Panc1 (cell line): ENCODE results near the gene RRP12. TPM values are rescaled to one million over a fixed set of nuclear protein-coding genes. Genes with fewer than 3 reads are reported as not detected.
A peak's percentile ranks its signal among the peaks of the same experiment; 100 is the strongest.

Experiments used
- ATAC-seq: fragments of 200-7000 bp; cut with Tn5 transposase; 2 replicates; pipeline ENCODE4 v1.9.1; 2020; ENCODE audit warnings: mild to moderate bottlenecking, moderate library complexity
- BruUV-seq: library from RNA; stranded (reverse); fragments of 400-500 nt; replicated peaks from 2 replicates; lab custom pipeline; 2021; lab: Mats Ljungman, UMichigan
- CTCF ChIA-PET: fragments of 300-600 bp; sonication (Branson Sonifier 250); formaldehyde crosslinking; loops from one replicate; lab custom pipeline; 2022; ENCODE audit warnings: antibody characterized with exemption; lab: Charles Lee
- POLR2A ChIA-PET: fragments of 300-600 bp; sonication (Branson Sonifier 250); formaldehyde crosslinking; loops from one replicate; lab custom pipeline; 2022; ENCODE audit warnings: antibody characterized with exemption; lab: Charles Lee
- DNase-seq: peaks from one replicate; pipeline ENCODE4 v3.0.0-alpha.2; 2010; ENCODE audit warnings: low read depth, low spot score
- H3K27ac ChIP-seq: 2 replicates; pipeline ENCODE4 v1.5.1; 2011; ENCODE audit warnings: mild to moderate bottlenecking, low read length, inconsistent platforms
- H3K27me3 ChIP-seq: fragments of 200-500 bp; sonication (Bioruptor generic); 2 replicates; pipeline ENCODE4 v1.6.0; 2014; ENCODE audit warnings: low read length, inconsistent platforms; ENCODE audit not compliant: control insufficient read depth, insufficient read depth
- H3K36me3 ChIP-seq: fragments of 200-500 bp; sonication (Bioruptor generic); 2 replicates; pipeline ENCODE4 v1.5.1; 2014; ENCODE audit warnings: inconsistent platforms, mild to moderate bottlenecking, low read length, moderate library complexity; ENCODE audit not compliant: control insufficient read depth, insufficient read depth
- H3K4me1 ChIP-seq: 2 replicates; pipeline ENCODE4 v1.5.1; 2011; ENCODE audit warnings: inconsistent platforms, mild to moderate bottlenecking, low read length, moderate library complexity; ENCODE audit not compliant: control insufficient read depth, insufficient read depth
- H3K4me3 ChIP-seq, 2 experiments: 2 replicates each; pipeline ENCODE4 v1.5.1; 2011 to 2012; ENCODE audit warnings: low read depth in 2 of 2, low read length in 2 of 2, mild to moderate bottlenecking in 2 of 2, inconsistent platforms in 1 of 2, moderate library complexity in 1 of 2
- H3K9me3 ChIP-seq: fragments of 200-500 bp; sonication (Bioruptor generic); 2 replicates; pipeline ENCODE4 v1.5.1; 2014; ENCODE audit warnings: low read depth, mild to moderate bottlenecking, inconsistent platforms, low read length, moderate library complexity; ENCODE audit not compliant: control insufficient read depth, insufficient read depth
- SIN3A ChIP-seq: IDR thresholded peaks from 2 replicates; pipeline ENCODE4 v1.6.1; 2012; ENCODE audit warnings: low read depth, mild to moderate bottlenecking, low read length, moderate library complexity, borderline replicate concordance; ENCODE audit not compliant: insufficient read depth
- TCF7L2 ChIP-seq: IDR thresholded peaks from 2 replicates; pipeline ENCODE4 v1.6.1; 2011; ENCODE audit warnings: mild to moderate bottlenecking, low read depth, low read length, inconsistent platforms
- in situ Hi-C: cut with HindIII; loops from 2 replicates; pipeline ENCODE4 v1.10.0; 2016; ENCODE audit warnings: low sequenced_read_pairs, low pct_unique_long_range_greater_than_20kb
- intact Hi-C: fragments of 100-400 bp; cut with micrococcal nuclease; formaldehyde crosslinking; loops from one replicate; pipeline ENCODE4 v1.10.0; 2022; ENCODE audit not compliant: unreplicated experiment
- total RNA-seq: library from RNA; stranded (reverse); gene quantifications from one replicate; pipeline ENCODE4 v1.2.1, GENCODE V29; 2021; ENCODE audit not compliant: unreplicated experiment
- TF ChIP-seq, protein P1 (sequence below): fragments of 450-650 bp; IDR thresholded peaks from 2 replicates; pipeline ENCODE4 v1.5.1; 2017; ENCODE audit warnings: mild to moderate bottlenecking
- TF ChIP-seq, protein P2 (sequence below), 2 experiments: IDR thresholded peaks; 2 replicates each; pipeline ENCODE4 v1.6.1; 2011 to 2012; ENCODE audit warnings: low read depth in 2 of 2, control low read depth in 1 of 2, low read length in 1 of 2, mild to moderate bottlenecking in 1 of 2, moderate library complexity in 1 of 2; ENCODE audit not compliant: insufficient read depth in 1 of 2

The RRP12 gene
- total RNA-seq, 1 experiment from 2014 or later, result 94.9 TPM

DNA sequence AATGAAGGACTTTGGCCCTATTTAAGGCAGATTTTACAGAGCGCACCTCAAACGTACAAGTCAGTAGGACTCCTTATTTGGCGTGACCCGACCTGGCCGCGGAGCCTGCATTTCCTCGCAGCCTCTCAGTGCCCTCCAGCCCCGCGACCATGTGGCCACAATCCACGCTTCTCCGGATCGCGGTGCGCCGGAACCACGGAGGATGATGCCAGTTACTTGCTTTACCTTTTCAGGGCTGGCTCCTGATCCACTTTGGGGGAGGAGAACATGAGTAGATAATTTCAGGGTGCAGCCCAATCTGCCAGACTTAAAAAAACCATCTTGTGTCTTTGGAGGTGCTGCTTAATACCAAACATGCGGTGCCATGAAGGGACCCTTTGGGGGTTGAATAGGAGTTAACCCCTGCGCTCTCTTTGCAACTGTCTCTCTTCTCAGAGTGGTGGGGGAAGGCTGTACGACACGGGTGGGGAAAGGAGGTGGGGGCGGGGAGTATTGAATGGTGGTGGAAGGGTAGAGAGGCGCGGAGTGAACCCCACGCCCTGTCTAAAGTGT is 80.6 kb downstream of the RRP12 start:
- Histone ChIP-seq H3K27ac (peak overlapping the region; percentile 54), H3K4me1 (peaks cover 35% of the 10 kb centered on the region), H3K4me3 (peak overlapping the region; percentile 47 to 56), H3K36me3 (no peaks in the 10 kb centered on the region), H3K9me3 (no peaks in the 10 kb centered on the region), H3K27me3 (no peaks in the 10 kb centered on the region)
- intact Hi-C loops, result no loop called here
- CTCF ChIA-PET, result interaction anchor here (0.6 kb wide), 1 partner anchor 42 kb away, joined by 6 read pairs; no protein-coding TSS in a partner anchor
- TF ChIP-seq, protein P1, sequence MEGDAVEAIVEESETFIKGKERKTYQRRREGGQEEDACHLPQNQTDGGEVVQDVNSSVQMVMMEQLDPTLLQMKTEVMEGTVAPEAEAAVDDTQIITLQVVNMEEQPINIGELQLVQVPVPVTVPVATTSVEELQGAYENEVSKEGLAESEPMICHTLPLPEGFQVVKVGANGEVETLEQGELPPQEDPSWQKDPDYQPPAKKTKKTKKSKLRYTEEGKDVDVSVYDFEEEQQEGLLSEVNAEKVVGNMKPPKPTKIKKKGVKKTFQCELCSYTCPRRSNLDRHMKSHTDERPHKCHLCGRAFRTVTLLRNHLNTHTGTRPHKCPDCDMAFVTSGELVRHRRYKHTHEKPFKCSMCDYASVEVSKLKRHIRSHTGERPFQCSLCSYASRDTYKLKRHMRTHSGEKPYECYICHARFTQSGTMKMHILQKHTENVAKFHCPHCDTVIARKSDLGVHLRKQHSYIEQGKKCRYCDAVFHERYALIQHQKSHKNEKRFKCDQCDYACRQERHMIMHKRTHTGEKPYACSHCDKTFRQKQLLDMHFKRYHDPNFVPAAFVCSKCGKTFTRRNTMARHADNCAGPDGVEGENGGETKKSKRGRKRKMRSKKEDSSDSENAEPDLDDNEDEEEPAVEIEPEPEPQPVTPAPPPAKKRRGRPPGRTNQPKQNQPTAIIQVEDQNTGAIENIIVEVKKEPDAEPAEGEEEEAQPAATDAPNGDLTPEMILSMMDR, result no peak
- TF ChIP-seq SIN3A, result no peak
- TF ChIP-seq, protein P2, sequence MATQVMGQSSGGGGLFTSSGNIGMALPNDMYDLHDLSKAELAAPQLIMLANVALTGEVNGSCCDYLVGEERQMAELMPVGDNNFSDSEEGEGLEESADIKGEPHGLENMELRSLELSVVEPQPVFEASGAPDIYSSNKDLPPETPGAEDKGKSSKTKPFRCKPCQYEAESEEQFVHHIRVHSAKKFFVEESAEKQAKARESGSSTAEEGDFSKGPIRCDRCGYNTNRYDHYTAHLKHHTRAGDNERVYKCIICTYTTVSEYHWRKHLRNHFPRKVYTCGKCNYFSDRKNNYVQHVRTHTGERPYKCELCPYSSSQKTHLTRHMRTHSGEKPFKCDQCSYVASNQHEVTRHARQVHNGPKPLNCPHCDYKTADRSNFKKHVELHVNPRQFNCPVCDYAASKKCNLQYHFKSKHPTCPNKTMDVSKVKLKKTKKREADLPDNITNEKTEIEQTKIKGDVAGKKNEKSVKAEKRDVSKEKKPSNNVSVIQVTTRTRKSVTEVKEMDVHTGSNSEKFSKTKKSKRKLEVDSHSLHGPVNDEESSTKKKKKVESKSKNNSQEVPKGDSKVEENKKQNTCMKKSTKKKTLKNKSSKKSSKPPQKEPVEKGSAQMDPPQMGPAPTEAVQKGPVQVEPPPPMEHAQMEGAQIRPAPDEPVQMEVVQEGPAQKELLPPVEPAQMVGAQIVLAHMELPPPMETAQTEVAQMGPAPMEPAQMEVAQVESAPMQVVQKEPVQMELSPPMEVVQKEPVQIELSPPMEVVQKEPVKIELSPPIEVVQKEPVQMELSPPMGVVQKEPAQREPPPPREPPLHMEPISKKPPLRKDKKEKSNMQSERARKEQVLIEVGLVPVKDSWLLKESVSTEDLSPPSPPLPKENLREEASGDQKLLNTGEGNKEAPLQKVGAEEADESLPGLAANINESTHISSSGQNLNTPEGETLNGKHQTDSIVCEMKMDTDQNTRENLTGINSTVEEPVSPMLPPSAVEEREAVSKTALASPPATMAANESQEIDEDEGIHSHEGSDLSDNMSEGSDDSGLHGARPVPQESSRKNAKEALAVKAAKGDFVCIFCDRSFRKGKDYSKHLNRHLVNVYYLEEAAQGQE (IDR thresholded peaks at IDR 0.05; ENCODE audit: insufficient read depth in 1 of 2, low read depth in 2 of 2, low read length in 1 of 2), result no peak
- TF ChIP-seq TCF7L2, result no peak
- DNase-seq (no peak), ATAC-seq (no peak)
- POLR2A ChIA-PET, result no interaction called here
- BruUV-seq, result TSS peak; percentile 91
- in situ Hi-C loops, result no loop called here

DNA sequence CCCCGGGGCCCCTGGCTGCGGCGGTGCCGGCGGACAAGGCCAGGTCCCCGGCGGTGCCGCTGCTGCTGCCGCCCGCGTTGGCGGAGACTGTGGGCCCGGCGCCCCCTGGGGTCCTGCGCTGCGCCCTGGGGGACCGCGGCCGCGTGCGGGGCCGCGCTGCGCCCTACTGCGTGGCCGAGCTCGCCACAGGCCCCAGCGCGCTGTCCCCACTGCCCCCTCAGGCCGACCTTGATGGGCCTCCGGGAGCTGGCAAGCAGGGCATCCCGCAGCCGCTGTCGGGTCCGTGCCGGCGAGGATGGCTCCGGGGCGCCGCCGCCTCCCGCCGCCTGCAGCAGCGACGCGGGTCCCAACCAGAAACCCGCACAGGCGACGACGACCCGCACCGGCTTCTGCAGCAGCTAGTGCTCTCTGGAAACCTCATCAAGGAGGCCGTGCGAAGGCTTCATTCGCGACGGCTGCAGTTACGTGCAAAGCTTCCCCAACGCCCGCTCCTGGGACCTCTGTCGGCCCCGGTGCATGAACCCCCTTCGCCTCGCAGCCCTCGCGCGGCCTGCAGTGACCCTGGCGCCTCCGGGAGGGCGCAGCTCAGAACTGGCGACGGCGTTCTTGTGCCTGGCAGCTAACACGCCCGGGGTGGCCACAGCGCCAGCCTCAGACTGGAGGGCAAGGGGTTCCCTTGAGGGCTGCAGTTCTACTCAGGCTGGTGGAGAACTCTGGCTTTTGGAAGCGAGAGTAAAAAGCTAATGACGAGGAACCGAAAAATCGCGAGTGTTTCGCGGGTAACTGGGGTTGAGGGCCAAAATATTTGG is 81.3 kb downstream of the RRP12 start:
- ChIA-PET POLR2A (interaction anchor here (0.6 kb wide), 1 partner anchor 145 kb away, joined by 8 read pairs; no protein-coding TSS in a partner anchor), CTCF (interaction anchor here (0.6 kb wide), 1 partner anchor 41 kb away, joined by 6 read pairs; no protein-coding TSS in a partner anchor)
- in situ Hi-C loops, result no loop called here
- Histone ChIP-seq H3K9me3 (no peaks in the 10 kb centered on the region), H3K27ac (peak overlapping the region; percentile 54), H3K4me3 (peak overlapping the region; percentile 47 to 75), H3K27me3 (no peaks in the 10 kb centered on the region), H3K4me1 (peaks cover 31% of the 10 kb centered on the region), H3K36me3 (no peaks in the 10 kb centered on the region)
- TF ChIP-seq, protein P2 (IDR thresholded peaks at IDR 0.05; ENCODE audit: insufficient read depth in 1 of 2, low read depth in 2 of 2, low read length in 1 of 2), result no peak
- 0 out of 2 replicates have a peak, but pooled peaks have one; percentile 1 for TF ChIP-seq TCF7L2
- DNase-seq (no peak), ATAC-seq (peak; percentile 73)
- no TSS peak for BruUV-seq
- intact Hi-C loops, result no loop called here
